A673 (cell line): ENCODE results near the gene WDR55. TPM values are rescaled to one million over a fixed set of nuclear protein-coding genes. Genes with fewer than 3 reads are reported as not detected.
"Not testable (repeated sequence)": the region's sequence is repeated elsewhere in the genome, so short reads cannot be mapped to it uniquely, and the experiment has no call there.

Experiments used
- Bru-seq: library from RNA; stranded (reverse); fragments of 400-500 nt; gene quantifications from one replicate; lab custom pipeline; 2021; lab: Mats Ljungman, UMichigan
- BruChase-seq, 2 experiments: library from RNA; stranded (reverse); fragments of 400-500 nt; gene quantifications; one replicate each; lab custom pipeline; 2021; lab: Mats Ljungman, UMichigan
- BruUV-seq: library from RNA; stranded (reverse); fragments of 400-500 nt; replicated peaks from 2 replicates; lab custom pipeline; 2021; lab: Mats Ljungman, UMichigan
- CTCF ChIA-PET: fragments of 300-600 bp; sonication (Branson Sonifier 250); formaldehyde crosslinking; loops from one replicate; lab custom pipeline; 2022; ENCODE audit warnings: antibody characterized with exemption; lab: Charles Lee
- POLR2A ChIA-PET: fragments of 300-600 bp; sonication (Branson Sonifier 250); formaldehyde crosslinking; loops from one replicate; lab custom pipeline; 2022; ENCODE audit warnings: antibody characterized with exemption; ENCODE audit not compliant: low non-redundant PET; lab: Charles Lee
- DNase-seq: peaks from one replicate; pipeline ENCODE4 v3.0.0-alpha.2; 2015; ENCODE audit warnings: low spot score
- H3K27ac ChIP-seq: fragments of 200-600 bp; sonication (generic); 2 replicates; pipeline ENCODE4 v1.5.1; 2016; ENCODE audit warnings: mixed run types, low read depth, mild to moderate bottlenecking, mixed read lengths, antibody characterized with exemption, low read length; ENCODE audit not compliant: poor library complexity, severe bottlenecking
- H3K27me3 ChIP-seq: fragments of 200-600 bp; sonication (generic); replicated peaks from 2 replicates; pipeline ENCODE4 v1.6.1; 2017; ENCODE audit warnings: mixed run types, low read depth, mild to moderate bottlenecking, mixed read lengths, antibody characterized with exemption, low read length; ENCODE audit not compliant: insufficient read depth, poor library complexity
- H3K36me3 ChIP-seq: fragments of 200-600 bp; sonication (generic); 2 replicates; pipeline ENCODE4 v1.6.1; 2016; ENCODE audit warnings: mixed run types, mild to moderate bottlenecking, mixed read lengths, antibody characterized with exemption, low read length; ENCODE audit not compliant: insufficient read depth, poor library complexity, severe bottlenecking
- H3K4me1 ChIP-seq: fragments of 200-600 bp; sonication (generic); 2 replicates; pipeline ENCODE4 v1.6.1; 2017; ENCODE audit warnings: mixed run types, mild to moderate bottlenecking, mixed read lengths, antibody characterized with exemption, low read length; ENCODE audit not compliant: insufficient read depth, poor library complexity, severe bottlenecking
- H3K4me3 ChIP-seq: fragments of 200-600 bp; sonication (generic); 2 replicates; pipeline ENCODE4 v1.5.1; 2016; ENCODE audit warnings: low read depth, mixed run types, mild to moderate bottlenecking, mixed read lengths, low read length; ENCODE audit not compliant: poor library complexity, severe bottlenecking
- H3K9me3 ChIP-seq: fragments of 200-600 bp; sonication (generic); 2 replicates; pipeline ENCODE4 v1.6.1; 2016; ENCODE audit warnings: mixed run types, low read depth, mild to moderate bottlenecking, mixed read lengths, antibody characterized with exemption, low read length; ENCODE audit not compliant: poor library complexity, severe bottlenecking
- CTCF ChIP-seq: fragments of 300-800, 200-600 bp; sonication (generic); conservative IDR thresholded peaks from 2 replicates; pipeline ENCODE4 v1.5.1; 2017; ENCODE audit warnings: low read depth, mild to moderate bottlenecking, antibody characterized with exemption, low read length, moderate library complexity, mixed read lengths
- EZH2 ChIP-seq: fragments of 200-600 bp; sonication (generic); IDR thresholded peaks from 2 replicates; pipeline ENCODE4 v1.6.1; 2017; ENCODE audit warnings: borderline replicate concordance, low read depth, mild to moderate bottlenecking, mixed read lengths, antibody characterized with exemption, low read length; ENCODE audit not compliant: poor library complexity, severe bottlenecking
- intact Hi-C: fragments of 100-400 bp; cut with micrococcal nuclease; formaldehyde crosslinking; loops from one replicate; pipeline ENCODE4 v1.10.0; 2022; ENCODE audit not compliant: unreplicated experiment
- long read RNA-seq: library from polyadenylated mRNA; stranded (forward); transcript quantifications from one replicate; pipeline ENCODE4 v2.0.0, GENCODE V29; 2022
- total RNA-seq: library from RNA; stranded (reverse); gene quantifications from 2 replicates; pipeline ENCODE4 v1.2.3, GENCODE V29; 2021

WDR55 gene, protein sequence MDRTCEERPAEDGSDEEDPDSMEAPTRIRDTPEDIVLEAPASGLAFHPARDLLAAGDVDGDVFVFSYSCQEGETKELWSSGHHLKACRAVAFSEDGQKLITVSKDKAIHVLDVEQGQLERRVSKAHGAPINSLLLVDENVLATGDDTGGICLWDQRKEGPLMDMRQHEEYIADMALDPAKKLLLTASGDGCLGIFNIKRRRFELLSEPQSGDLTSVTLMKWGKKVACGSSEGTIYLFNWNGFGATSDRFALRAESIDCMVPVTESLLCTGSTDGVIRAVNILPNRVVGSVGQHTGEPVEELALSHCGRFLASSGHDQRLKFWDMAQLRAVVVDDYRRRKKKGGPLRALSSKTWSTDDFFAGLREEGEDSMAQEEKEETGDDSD
- total RNA-seq (31.1 and 33.2 TPM in 2 replicates), Bru-seq, nascent RNA (percentile 76 among the genes with signal in this experiment), BruChase-seq, experiment 1, labeled RNA remaining after a 2-hour chase (percentile 83 among the genes with signal in this experiment), BruChase-seq, experiment 2, labeled RNA remaining after a 6-hour chase (percentile 88 among the genes with signal in this experiment)
- long read RNA-seq, full-length matches to known transcripts = 55 of 99 reads
- long read RNA-seq, partial matches to known transcripts = 7 of 99 reads
- long read RNA-seq, other reads (novel, unspliced or antisense) = 37 of 99 reads

DNA sequence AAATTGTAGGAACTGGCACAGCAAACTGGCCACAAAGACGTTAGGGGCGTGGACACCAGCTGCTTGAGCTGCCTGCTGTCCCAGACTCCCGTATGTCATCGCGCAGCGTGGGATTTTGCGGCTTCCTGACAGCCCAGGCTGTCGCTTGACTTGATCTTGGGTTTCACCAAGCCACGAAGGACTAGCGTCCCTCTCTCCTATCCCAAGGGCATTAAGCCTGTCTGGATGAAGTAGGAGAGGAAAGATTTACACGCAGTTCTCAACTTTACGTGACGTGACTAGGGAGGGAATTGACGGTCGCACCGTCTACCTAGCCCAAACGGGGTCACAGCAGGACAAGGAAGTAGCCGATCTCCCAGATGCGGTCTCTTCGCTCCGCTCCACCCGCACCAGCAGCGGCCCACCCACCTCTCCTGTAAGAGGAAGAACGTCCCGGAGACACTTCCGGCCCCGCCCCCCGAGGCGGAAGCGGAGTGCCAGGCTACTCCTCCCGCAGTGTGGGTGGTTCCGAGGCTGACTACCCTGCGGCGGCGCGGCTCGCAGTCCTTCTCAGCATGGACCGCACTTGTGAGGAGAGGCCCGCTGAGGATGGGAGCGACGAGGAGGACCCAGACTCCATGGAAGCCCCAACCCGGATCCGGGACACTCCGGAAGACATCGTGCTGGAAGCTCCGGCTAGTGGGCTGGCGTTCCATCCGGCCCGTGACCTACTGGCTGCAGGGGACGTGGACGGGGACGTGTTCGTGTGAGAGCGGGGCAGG, at the start of gene WDR55:
TSS of gene WDR55 (plus strand) at position 546 of the 761 bp plus-strand sequence. CDS start at position 555, 9 bp downstream.
- ChIA-PET CTCF (no interaction called here), POLR2A (no interaction called here)
- H3K27ac ChIP-seq = peak within 1 kb of the TSS; percentile 80
- intact Hi-C loops = loop anchor here (1.0 kb wide), 1 partner anchor 27 kb away; the partner anchor contains the start of genes HARS1 and HARS2
- TF ChIP-seq EZH2 (no peak), CTCF (no peak)
- BruUV-seq = TSS peak; percentile 83
- DNase-seq = peak; percentile 98
- H3K27me3 ChIP-seq = no peaks in the 10 kb centered on the region
- H3K4me1 ChIP-seq = peaks cover 6% of the 10 kb centered on the region
- no peaks in the 10 kb centered on the region for H3K9me3 ChIP-seq
- H3K36me3 ChIP-seq = peaks cover 64% of the 10 kb centered on the region
- peak within 1 kb of the TSS; percentile 86 for H3K4me3 ChIP-seq

GRCh38 chr5:140622301-140622700, 42.4 kb upstream of the WDR55 start:
- intact Hi-C loops = no loop called here
- H3K9me3 ChIP-seq = peaks cover 4% of the 10 kb centered on the region
- H3K27ac ChIP-seq = no peak overlapping the region
- H3K27me3 ChIP-seq = no peaks in the 10 kb centered on the region
- H3K36me3 ChIP-seq = no peaks in the 10 kb centered on the region
- BruUV-seq = no TSS peak
- TF ChIP-seq CTCF (no peak), EZH2 (no peak)
- CTCF ChIA-PET = no interaction called here
- POLR2A ChIA-PET = no interaction called here
- H3K4me1 ChIP-seq = no peaks in the 10 kb centered on the region
- no peak overlapping the region for H3K4me3 ChIP-seq
- DNase-seq = no peak

DNA sequence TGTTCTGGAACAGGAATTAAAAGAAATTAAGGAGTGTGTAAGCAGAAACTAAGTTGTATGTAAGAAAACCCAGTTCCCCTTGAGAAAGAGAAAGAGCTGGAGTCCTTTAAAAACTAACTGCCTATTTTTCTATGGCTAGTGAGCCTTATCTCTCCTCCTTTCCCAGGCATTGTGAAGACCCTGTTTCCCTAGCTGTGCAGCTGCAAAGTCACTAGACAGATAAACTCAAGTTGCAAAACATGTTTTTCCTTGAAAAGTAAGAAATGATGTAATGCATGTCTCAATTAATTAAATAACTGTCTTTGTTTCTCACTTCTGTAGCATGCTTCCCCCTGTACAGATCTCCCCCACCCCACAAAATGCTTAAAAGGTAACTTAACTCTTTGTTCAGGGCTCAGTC, 41.6 kb upstream of the WDR55 start:
- intact Hi-C loops, BruUV-seq, H3K4me1 ChIP-seq, H3K4me3 ChIP-seq, H3K27me3 ChIP-seq, CTCF ChIA-PET, H3K36me3 ChIP-seq, H3K27ac ChIP-seq, DNase-seq, POLR2A ChIA-PET: not testable (repeated sequence)
- peaks cover 11% of the 10 kb centered on the region for H3K9me3 ChIP-seq

- H3K27ac ChIP-seq, intact Hi-C loops, H3K4me1 ChIP-seq, DNase-seq, H3K27me3 ChIP-seq, POLR2A ChIA-PET, H3K4me3 ChIP-seq, CTCF ChIA-PET, H3K36me3 ChIP-seq, BruUV-seq: not testable (repeated sequence)
- H3K9me3 ChIP-seq = peaks cover 20% of the 10 kb centered on the region
These were observed 39.8 kb upstream of the WDR55 start for GRCh38 chr5:140624886-140625285.
